Diencephalon (tissue), 1 donor: Measurements from ENCODE around the gene AMPD2. TPM values are rescaled to one million over a fixed set of nuclear protein-coding genes. Genes with fewer than 3 reads are reported as not detected.

Source experiments
- small RNA-seq: library from RNA; depleted of rRNA; stranded (forward); fragments of <200 nt; gene quantifications from one replicate; pipeline ENCODE3, GENCODE V24; 2014
- total RNA-seq: library from RNA; depleted of rRNA; stranded (reverse); fragments of >200 nt; gene quantifications from one replicate; pipeline ENCODE4 v1.2.3, GENCODE V29; 2014

Gene AMPD2
- 70.8 TPM for total RNA-seq

GRCh38 chr1:109619576-109620400 lies at the start of gene AMPD2, which contains the start of gene GNAT2:
Gene AMPD2, plus strand, starts transcription at chr1:109619837. Its CDS starts 1,339 bp downstream, at chr1:109621176.
Gene GNAT2, minus strand, starts transcription at chr1:109619616. Its CDS starts 6,746 bp downstream, at chr1:109612870.

DNA sequence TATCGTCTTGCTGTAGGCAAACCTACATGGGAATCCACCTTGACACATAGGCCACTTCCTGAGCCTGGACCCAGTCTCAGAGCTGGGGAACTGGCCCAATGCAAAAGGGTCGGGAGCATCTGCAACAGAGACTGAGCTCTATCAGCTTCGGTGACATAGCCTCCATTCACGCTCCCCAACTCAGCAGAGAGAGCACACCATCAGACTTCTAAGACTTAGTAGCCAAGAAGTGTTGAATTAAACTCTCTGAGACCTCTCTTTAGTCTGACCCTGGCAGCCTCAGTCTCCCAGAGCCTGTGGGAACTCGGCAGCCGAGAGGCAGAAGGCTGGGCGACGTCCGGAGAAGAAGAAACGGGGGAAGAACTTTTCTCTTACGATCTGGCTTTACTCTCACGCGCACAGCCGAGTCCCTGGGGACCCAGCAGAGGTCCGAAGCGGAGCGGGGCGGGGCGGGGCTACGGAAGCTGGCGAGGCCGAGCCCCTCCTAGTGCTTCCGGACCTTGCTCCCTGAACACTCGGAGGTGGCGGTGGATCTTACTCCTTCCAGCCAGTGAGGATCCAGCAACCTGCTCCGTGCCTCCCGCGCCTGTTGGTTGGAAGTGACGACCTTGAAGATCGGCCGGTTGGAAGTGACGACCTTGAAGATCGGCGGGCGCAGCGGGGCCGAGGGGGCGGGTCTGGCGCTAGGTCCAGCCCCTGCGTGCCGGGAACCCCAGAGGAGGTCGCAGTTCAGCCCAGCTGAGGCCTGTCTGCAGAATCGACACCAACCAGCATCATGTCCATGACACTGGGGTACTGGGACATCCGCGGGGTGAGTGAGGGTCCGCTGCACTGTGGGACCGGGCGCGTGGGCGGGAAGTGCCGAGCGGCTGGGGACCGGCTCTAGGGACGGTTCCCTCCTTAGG lies 36.2 kb downstream of the AMPD2 start, which contains the start of gene GSTM4:
GSTM4 (plus strand) TSS at position 485 of the 905 bp plus-strand sequence; CDS start at position 776, 291 bp downstream.

DNA sequence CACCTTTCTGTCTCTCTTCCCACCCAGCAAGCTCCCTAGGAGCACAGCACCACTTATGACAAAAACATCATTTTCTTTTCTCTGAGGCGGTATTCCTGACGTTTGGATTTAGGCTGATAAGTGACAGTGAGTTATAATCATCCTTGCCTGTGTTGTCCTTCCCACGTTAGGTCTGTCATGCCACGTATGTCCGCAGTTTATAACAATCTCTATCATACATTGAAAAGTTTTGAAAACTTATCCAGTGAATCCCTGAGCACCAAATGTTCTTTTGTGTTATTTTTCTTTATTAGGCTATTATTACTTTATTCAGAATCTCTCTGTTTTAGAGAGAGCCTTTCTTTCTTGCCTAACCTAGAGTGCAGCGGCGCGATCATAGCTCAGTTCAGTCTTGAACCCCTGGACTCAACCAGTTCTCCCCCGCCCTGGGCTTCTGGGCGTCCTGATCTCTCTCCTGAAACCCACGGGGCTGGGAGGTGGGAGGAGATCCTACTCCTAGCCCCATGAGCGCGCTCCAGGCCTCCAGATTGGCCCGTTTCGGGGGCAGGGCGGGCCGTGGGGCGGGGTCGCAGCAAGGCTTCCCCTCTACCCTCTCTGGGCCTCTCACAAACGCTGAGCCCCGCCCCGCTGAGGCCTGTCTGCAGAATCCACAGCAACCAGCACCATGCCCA lies 48.0 kb downstream of the AMPD2 start, which contains the start of gene GSTM2:
GSTM2 (plus strand) TSS at position 606 of the 671 bp plus-strand sequence; CDS start at position 665, 59 bp downstream.

Small RNA genes lying within 50 kb of the gene (small RNA-seq; reads per million reads assigned to genes)
- gene RNU6V = not detected

Other genes starting within 250 kb of the AMPD2 start
- 73.8 TPM for gene SORT1, start 221.9 kb upstream of the AMPD2 start, total RNA-seq
- 42.9 TPM for gene PSMA5, start 193.4 kb upstream of the AMPD2 start, total RNA-seq
- not detected for gene SYPL2, start 153.3 kb upstream of the AMPD2 start, total RNA-seq
- 5.5 TPM for gene ATXN7L2, start 135.9 kb upstream of the AMPD2 start, total RNA-seq
- gene CYB561D1, start 125.7 kb upstream of the AMPD2 start, total RNA-seq = 6.9 TPM
- 16.6 TPM for gene AMIGO1, start 110.1 kb upstream of the AMPD2 start, total RNA-seq
- 17.8 TPM for gene GPR61, start 80.0 kb upstream of the AMPD2 start, total RNA-seq
- gene GNAI3, start 71.2 kb upstream of the AMPD2 start, total RNA-seq = 12.9 TPM
- gene GNAT2, start 221 bp upstream of the AMPD2 start, total RNA-seq = not detected
- gene GSTM4, start 36.3 kb downstream of the AMPD2 start, total RNA-seq = 9.7 TPM
- 33.0 TPM for gene GSTM2, start 48.2 kb downstream of the AMPD2 start, total RNA-seq
- gene GSTM1, start 68.0 kb downstream of the AMPD2 start, total RNA-seq = 15.0 TPM
- 6.2 TPM for gene GSTM5, start 92.4 kb downstream of the AMPD2 start, total RNA-seq
- gene GSTM3, start 121.2 kb downstream of the AMPD2 start, total RNA-seq = 91.3 TPM
- not detected for gene EPS8L3, start 144.1 kb downstream of the AMPD2 start, total RNA-seq